ENCODE measurements around the gene SWAP70.

The SWAP70 gene

DNA sequence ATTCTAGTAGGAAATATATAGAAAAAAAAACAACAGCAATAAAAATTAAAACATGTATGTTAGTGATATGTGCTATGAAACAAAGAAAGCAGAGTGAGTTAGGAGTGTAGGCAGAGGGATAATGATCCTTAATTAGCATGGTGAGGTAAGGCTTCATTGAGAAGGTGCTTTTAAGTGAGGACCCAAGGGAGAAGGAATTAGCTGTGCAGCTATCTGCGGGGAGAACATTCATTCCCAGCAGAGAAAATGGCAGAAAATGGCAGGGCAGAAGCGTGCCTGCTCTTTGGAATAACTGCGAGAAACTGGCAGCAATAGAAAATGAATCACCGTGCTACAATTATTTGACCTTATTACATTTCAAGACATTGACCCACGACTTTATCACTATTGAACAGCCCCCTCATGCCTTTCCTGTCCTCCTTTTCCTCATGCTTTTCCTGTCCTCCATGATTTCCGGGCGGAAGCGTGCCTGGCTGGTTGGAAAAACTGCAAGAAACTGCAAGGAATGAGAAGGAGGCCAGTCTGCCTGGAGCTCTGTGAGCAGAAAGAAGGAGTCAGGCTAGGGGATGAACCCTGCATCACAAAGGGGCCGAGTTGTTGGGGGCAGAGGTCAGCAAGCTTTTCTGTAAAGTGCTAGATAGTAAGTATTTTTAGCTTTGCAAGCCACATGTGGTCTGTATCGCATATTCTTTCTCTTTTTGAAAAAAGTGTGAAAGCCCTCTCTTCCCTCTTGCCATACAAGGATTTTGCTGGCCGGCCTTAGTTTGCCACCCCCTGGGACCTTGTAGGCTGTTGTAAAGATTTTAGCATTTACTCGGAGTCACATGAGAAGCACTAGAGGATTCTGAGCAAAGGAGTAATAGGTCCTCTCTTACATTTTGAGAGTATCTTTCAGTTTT is 37.1 kb upstream of the SWAP70 start:
- TF ChIP-seq, protein P1, sequence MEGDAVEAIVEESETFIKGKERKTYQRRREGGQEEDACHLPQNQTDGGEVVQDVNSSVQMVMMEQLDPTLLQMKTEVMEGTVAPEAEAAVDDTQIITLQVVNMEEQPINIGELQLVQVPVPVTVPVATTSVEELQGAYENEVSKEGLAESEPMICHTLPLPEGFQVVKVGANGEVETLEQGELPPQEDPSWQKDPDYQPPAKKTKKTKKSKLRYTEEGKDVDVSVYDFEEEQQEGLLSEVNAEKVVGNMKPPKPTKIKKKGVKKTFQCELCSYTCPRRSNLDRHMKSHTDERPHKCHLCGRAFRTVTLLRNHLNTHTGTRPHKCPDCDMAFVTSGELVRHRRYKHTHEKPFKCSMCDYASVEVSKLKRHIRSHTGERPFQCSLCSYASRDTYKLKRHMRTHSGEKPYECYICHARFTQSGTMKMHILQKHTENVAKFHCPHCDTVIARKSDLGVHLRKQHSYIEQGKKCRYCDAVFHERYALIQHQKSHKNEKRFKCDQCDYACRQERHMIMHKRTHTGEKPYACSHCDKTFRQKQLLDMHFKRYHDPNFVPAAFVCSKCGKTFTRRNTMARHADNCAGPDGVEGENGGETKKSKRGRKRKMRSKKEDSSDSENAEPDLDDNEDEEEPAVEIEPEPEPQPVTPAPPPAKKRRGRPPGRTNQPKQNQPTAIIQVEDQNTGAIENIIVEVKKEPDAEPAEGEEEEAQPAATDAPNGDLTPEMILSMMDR (IDR thresholded peaks at IDR 0.05) = no peak
- Histone ChIP-seq H3K27ac (peak overlapping the region; percentile 37 to 40), H3K4me3 (no peak overlapping the region), H3K36me3 (no peaks in the 10 kb centered on the region), H3K9me3 (no peaks in the 10 kb centered on the region), H3K27me3 (no peaks in the 10 kb centered on the region), H3K4me1 (peaks cover 0 to 9% (median 2%) of the 10 kb centered on the region in 4 donors)
- intact Hi-C loops (cut with DNase I; ENCODE audit: low total_unique reads) = no loop called here
- DNase-seq = no peak

DNA sequence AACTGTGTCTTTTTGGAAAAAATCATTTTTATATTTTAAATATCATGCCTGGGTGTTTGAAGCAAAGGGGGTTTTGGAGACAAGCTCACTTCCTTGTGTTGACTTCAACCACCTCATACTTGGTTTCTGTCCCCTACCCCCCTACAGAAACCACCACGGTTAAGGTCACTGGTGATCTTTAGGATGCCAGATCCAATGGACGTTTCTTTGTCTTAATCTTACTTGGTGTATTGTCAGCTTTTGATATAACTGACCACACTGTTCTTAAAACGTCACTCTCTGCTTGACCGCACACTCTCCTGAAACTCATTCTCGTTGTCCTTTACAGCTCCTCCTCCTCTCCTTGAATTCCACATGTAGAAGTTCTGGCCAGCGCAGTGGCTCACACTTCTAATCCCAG is 34.8 kb upstream of the SWAP70 start:
- Histone ChIP-seq H3K4me1 (peaks cover 0 to 9% (median 2%) of the 10 kb centered on the region in 4 donors), H3K27ac (no peak overlapping the region), H3K9me3 (no peaks in the 10 kb centered on the region), H3K4me3 (no peak overlapping the region), H3K36me3 (no peaks in the 10 kb centered on the region), H3K27me3 (no peaks in the 10 kb centered on the region)
- no peak for DNase-seq
- intact Hi-C loops (cut with DNase I; ENCODE audit: low total_unique reads) = no loop called here
- TF ChIP-seq, protein P1 (IDR thresholded peaks at IDR 0.05) = no peak

DNA sequence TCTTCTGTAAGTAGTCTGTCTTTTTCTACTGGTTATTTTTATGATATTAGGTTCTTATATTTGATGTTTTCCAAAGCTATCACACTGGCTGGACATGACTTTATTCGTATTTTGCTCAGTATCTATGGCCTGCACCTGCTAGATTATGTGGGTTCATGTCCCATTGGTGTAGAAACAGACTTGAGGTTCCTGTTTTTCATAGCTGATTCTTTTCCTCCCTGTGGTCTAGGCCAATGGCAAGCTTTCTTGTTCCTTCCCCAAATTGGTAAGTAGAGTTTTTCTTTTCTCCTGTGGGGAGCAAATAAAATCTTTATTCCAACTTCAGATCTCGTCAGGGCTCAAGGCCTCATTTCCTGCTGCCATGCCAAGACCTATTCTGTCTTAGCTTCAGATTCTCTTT is 30.2 kb upstream of the SWAP70 start:
- DNase-seq = no peak
- TF ChIP-seq, protein P1 (IDR thresholded peaks at IDR 0.05) = no peak
- Histone ChIP-seq H3K4me1 (no peaks in the 10 kb centered on the region), H3K27me3 (no peaks in the 10 kb centered on the region), H3K27ac (no peak overlapping the region), H3K4me3 (no peak overlapping the region), H3K36me3 (no peaks in the 10 kb centered on the region), H3K9me3 (no peaks in the 10 kb centered on the region)
- intact Hi-C loops (cut with DNase I; ENCODE audit: low total_unique reads) = no loop called here

DNA sequence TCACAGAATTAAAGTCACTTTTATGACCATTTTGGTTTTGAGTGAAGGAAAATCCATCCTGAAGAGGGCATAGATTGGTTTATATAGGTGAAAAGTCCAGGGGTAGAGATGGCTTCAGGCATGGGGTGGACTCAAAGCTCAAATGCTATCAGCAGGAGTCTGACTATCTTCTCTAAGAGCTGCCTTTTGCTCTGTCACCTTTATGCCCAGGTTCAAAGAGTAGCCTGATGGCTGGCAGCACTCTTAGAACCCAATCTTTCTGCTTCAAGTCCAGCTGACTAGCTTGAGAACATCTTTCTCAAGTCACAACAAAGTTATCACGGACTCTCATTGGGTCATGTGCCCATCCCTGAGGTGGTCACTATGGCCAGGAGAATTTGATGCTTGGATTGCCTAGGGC is 27.2 kb upstream of the SWAP70 start:
- H3K4me3 ChIP-seq = no peak overlapping the region
- TF ChIP-seq, protein P1 (IDR thresholded peaks at IDR 0.05) = no peak
- H3K9me3 ChIP-seq = no peaks in the 10 kb centered on the region
- H3K36me3 ChIP-seq = no peaks in the 10 kb centered on the region
- H3K4me1 ChIP-seq = no peaks in the 10 kb centered on the region
- intact Hi-C loops (cut with DNase I; ENCODE audit: low total_unique reads) = no loop called here
- no peak overlapping the region for H3K27ac ChIP-seq
- H3K27me3 ChIP-seq = no peaks in the 10 kb centered on the region
- no peak for DNase-seq

DNA sequence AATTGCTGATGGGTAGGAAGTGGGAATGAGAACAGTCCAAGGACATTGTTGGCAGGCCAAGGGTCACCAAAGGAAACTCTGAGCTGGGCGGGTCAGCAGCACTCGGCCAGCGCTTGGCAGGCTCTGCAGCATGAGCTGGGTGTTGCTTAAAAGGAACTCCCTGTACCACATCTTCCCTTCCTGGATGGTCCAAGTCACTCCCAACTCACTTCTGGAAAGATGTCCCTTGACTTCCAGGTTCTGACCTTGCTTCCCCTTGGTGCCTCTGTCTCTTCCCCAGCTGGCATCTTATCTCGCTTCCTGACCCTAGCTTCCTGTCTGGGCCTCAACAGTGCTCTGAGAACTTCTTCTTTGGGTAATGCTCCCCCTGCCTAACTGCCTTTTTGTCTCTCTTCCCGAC is 24.8 kb upstream of the SWAP70 start:
- Histone ChIP-seq H3K27me3 (no peaks in the 10 kb centered on the region), H3K4me1 (no peaks in the 10 kb centered on the region), H3K4me3 (no peak overlapping the region), H3K9me3 (no peaks in the 10 kb centered on the region), H3K36me3 (no peaks in the 10 kb centered on the region), H3K27ac (no peak overlapping the region)
- DNase-seq = peak; percentile 66 to 77
- TF ChIP-seq, protein P1 (IDR thresholded peaks at IDR 0.05) = no peak
- intact Hi-C loops (cut with DNase I; ENCODE audit: low total_unique reads) = no loop called here

All from tibial artery (tissue), 4 donors.